IgD-negative memory B cell (primary cell): Measurements from ENCODE around the gene PXYLP1. TPM values are rescaled to one million over a fixed set of nuclear protein-coding genes. Genes with fewer than 3 reads are reported as not detected.
A peak's percentile ranks its signal among the peaks of the same experiment; 100 is the strongest.
"Not testable (repeated sequence)": the region's sequence is repeated elsewhere in the genome, so short reads cannot be mapped to it uniquely, and the experiment has no call there.

Experiments
- H3K27ac Mint-ChIP-seq, 3 donors: one replicate each; pipeline ENCODE4 v1.8.0; 2020 to 2022; ENCODE audit warnings: mild to moderate bottlenecking in 3 of 3, mixed read lengths in 3 of 3, moderate library complexity in 1 of 3
- H3K27me3 Mint-ChIP-seq: one replicate; pipeline ENCODE4 v1.8.0; 2021; ENCODE audit warnings: mixed read lengths
- H3K36me3 Mint-ChIP-seq: one replicate; pipeline ENCODE4 v1.8.0; 2020; ENCODE audit warnings: mild to moderate bottlenecking, mixed read lengths
- H3K4me1 Mint-ChIP-seq, 3 donors: one replicate each; pipeline ENCODE4 v1.8.0; 2020 to 2022; ENCODE audit warnings: mixed read lengths in 3 of 3, mild to moderate bottlenecking in 1 of 3
- H3K4me3 Mint-ChIP-seq, 4 donors: one replicate each; pipeline ENCODE4 v1.8.0; 2020 to 2022; ENCODE audit warnings: mild to moderate bottlenecking in 4 of 4, mixed read lengths in 4 of 4, moderate library complexity in 3 of 4
- H3K9me3 Mint-ChIP-seq, 3 donors: one replicate each; pipeline ENCODE4 v1.8.0; 2020 to 2021; ENCODE audit warnings: mixed read lengths in 3 of 3, mild to moderate bottlenecking in 1 of 3
- polyA plus RNA-seq: library from polyadenylated mRNA; unstranded; fragments of 300-500 nt; fragmentation: Illumina TruSeq; gene quantifications from one replicate; pipeline ENCODE4 v1.2.3, GENCODE V29; 2021

PXYLP1 gene
- polyA plus RNA-seq, 1 donor from 2014 or later = 1.4 TPM

GRCh38 chr3:141279077-141279967 is 47.7 kb downstream of the PXYLP1 start:
- H3K27me3 Mint-ChIP-seq = no peaks in the 10 kb centered on the region
- peaks cover 0 to 3% (median 0%) of the 10 kb centered on the region in 3 donors for H3K4me1 Mint-ChIP-seq
- peaks cover 2% of the 10 kb centered on the region for H3K36me3 Mint-ChIP-seq
- no peak overlapping the region for H3K4me3 Mint-ChIP-seq
- H3K27ac Mint-ChIP-seq = no peak overlapping the region
- H3K9me3 Mint-ChIP-seq = no peaks in the 10 kb centered on the region

- Mint-ChIP-seq H3K27me3 (no peaks in the 10 kb centered on the region), H3K36me3 (peaks cover 3% of the 10 kb centered on the region), H3K4me1 (peaks cover 0 to 3% (median 0%) of the 10 kb centered on the region in 3 donors), H3K27ac (no peak overlapping the region), H3K9me3 (no peaks in the 10 kb centered on the region), H3K4me3 (no peak overlapping the region)
Measured at GRCh38 chr3:141280086-141280485, 48.5 kb downstream of the PXYLP1 start.

- Mint-ChIP-seq H3K4me1 (peaks cover 0 to 3% (median 0%) of the 10 kb centered on the region in 3 donors), H3K27me3 (no peaks in the 10 kb centered on the region), H3K9me3 (no peaks in the 10 kb centered on the region), H3K36me3 (peaks cover 3% of the 10 kb centered on the region), H3K27ac (no peak overlapping the region), H3K4me3 (no peak overlapping the region)
Measured at GRCh38 chr3:141280690-141281089, 49.1 kb downstream of the PXYLP1 start.

GRCh38 chr3:141285570-141285969 is 53.9 kb downstream of the PXYLP1 start:
- Mint-ChIP-seq H3K9me3 (no peaks in the 10 kb centered on the region), H3K27ac (peak overlapping the region in 1 of 3 donors; percentile 8), H3K36me3 (peaks cover 11% of the 10 kb centered on the region)

GRCh38 chr3:141286856-141287255 is 55.2 kb downstream of the PXYLP1 start:
- H3K36me3 Mint-ChIP-seq = peaks cover 11% of the 10 kb centered on the region
- peaks cover 4 to 7% (median 6%) of the 10 kb centered on the region in 3 donors for H3K4me1 Mint-ChIP-seq
- H3K4me3 Mint-ChIP-seq = peak overlapping the region in 1 of 4 donors; percentile 76
- no peaks in the 10 kb centered on the region for H3K9me3 Mint-ChIP-seq
- H3K27ac Mint-ChIP-seq = no peak overlapping the region
- peaks cover 3% of the 10 kb centered on the region for H3K27me3 Mint-ChIP-seq

More at GRCh38 chr3:141285570-141285969, 53.9 kb downstream of the PXYLP1 start:
- Mint-ChIP-seq H3K4me1 (peaks cover 4 to 7% (median 6%) of the 10 kb centered on the region in 3 donors), H3K27me3 (peaks cover 3% of the 10 kb centered on the region), H3K4me3 (no peak overlapping the region)

- peak overlapping the region in 1 of 4 donors; percentile 76 for H3K4me3 Mint-ChIP-seq
- H3K36me3 Mint-ChIP-seq = peaks cover 11% of the 10 kb centered on the region
- H3K9me3 Mint-ChIP-seq = no peaks in the 10 kb centered on the region
- H3K27me3 Mint-ChIP-seq = peaks cover 3% of the 10 kb centered on the region
- no peak overlapping the region for H3K27ac Mint-ChIP-seq
- H3K4me1 Mint-ChIP-seq = peaks cover 4 to 7% (median 6%) of the 10 kb centered on the region in 3 donors
Measured at GRCh38 chr3:141287326-141287725, 55.7 kb downstream of the PXYLP1 start.

GRCh38 chr3:141288336-141288990 is 56.8 kb downstream of the PXYLP1 start:
- peaks cover 3% of the 10 kb centered on the region for H3K27me3 Mint-ChIP-seq
- H3K4me1 Mint-ChIP-seq = peaks cover 4 to 7% (median 6%) of the 10 kb centered on the region in 3 donors
- H3K36me3 Mint-ChIP-seq = peaks cover 9% of the 10 kb centered on the region
- H3K4me3 Mint-ChIP-seq = no peak overlapping the region
- H3K9me3 Mint-ChIP-seq = no peaks in the 10 kb centered on the region
- H3K27ac Mint-ChIP-seq = no peak overlapping the region

- H3K36me3 Mint-ChIP-seq = peaks cover 9% of the 10 kb centered on the region
- peaks cover 3% of the 10 kb centered on the region for H3K27me3 Mint-ChIP-seq
- no peak overlapping the region for H3K27ac Mint-ChIP-seq
- H3K4me3 Mint-ChIP-seq = no peak overlapping the region
- peaks cover 4 to 14% (median 6%) of the 10 kb centered on the region in 3 donors for H3K4me1 Mint-ChIP-seq
- H3K9me3 Mint-ChIP-seq = no peaks in the 10 kb centered on the region
Measured at GRCh38 chr3:141289228-141289772, 57.7 kb downstream of the PXYLP1 start.

GRCh38 chr3:141291559-141292355 is 60.1 kb downstream of the PXYLP1 start:
- Mint-ChIP-seq H3K4me3 (no peak overlapping the region), H3K4me1 (peaks cover 6 to 22% (median 10%) of the 10 kb centered on the region in 3 donors), H3K36me3 (peaks cover 2% of the 10 kb centered on the region), H3K9me3 (peaks cover 0 to 1% (median 0%) of the 10 kb centered on the region in 3 donors), H3K27me3 (peaks cover 1% of the 10 kb centered on the region), H3K27ac (no peak overlapping the region)

- Mint-ChIP-seq H3K36me3 (peaks cover 2% of the 10 kb centered on the region), H3K4me3 (peak overlapping the region in 1 of 4 donors; percentile 45)
Measured at GRCh38 chr3:141292356-141293058, 60.9 kb downstream of the PXYLP1 start.

GRCh38 chr3:141294301-141294700 is 62.7 kb downstream of the PXYLP1 start:
- Mint-ChIP-seq H3K4me3 (peak overlapping the region in 3 of 4 donors; percentile 58 to 85 (median 76)), H3K9me3 (peaks cover 0 to 1% (median 0%) of the 10 kb centered on the region in 3 donors), H3K36me3 (no peaks in the 10 kb centered on the region), H3K27ac (peak overlapping the region in 1 of 3 donors; percentile 10), H3K4me1 (peaks cover 0 to 15% (median 10%) of the 10 kb centered on the region in 3 donors), H3K27me3 (no peaks in the 10 kb centered on the region)

More at GRCh38 chr3:141292356-141293058, 60.9 kb downstream of the PXYLP1 start:
- Mint-ChIP-seq H3K27ac (no peak overlapping the region), H3K27me3 (no peaks in the 10 kb centered on the region), H3K4me1 (peaks cover 1 to 19% (median 10%) of the 10 kb centered on the region in 3 donors), H3K9me3 (peaks cover 0 to 1% (median 0%) of the 10 kb centered on the region in 3 donors)

- Mint-ChIP-seq H3K4me1 (peaks cover 0 to 15% (median 10%) of the 10 kb centered on the region in 3 donors), H3K9me3 (peaks cover 0 to 1% (median 0%) of the 10 kb centered on the region in 3 donors), H3K27ac (no peak overlapping the region), H3K4me3 (peak overlapping the region; percentile 23 to 85 (median 67)), H3K27me3 (no peaks in the 10 kb centered on the region), H3K36me3 (no peaks in the 10 kb centered on the region)
Measured at GRCh38 chr3:141294848-141295247, 63.2 kb downstream of the PXYLP1 start.

GRCh38 chr3:141300426-141300825 is 68.8 kb downstream of the PXYLP1 start:
- not testable (repeated sequence) for H3K36me3 Mint-ChIP-seq, H3K9me3 Mint-ChIP-seq, H3K4me3 Mint-ChIP-seq, H3K27me3 Mint-ChIP-seq, H3K4me1 Mint-ChIP-seq
- H3K27ac Mint-ChIP-seq = peak overlapping the region in 1 of 3 donors; percentile 46
